ENCODE data around the gene ZNF813.
"Not testable (repeated sequence)": the region's sequence is repeated elsewhere in the genome, so short reads cannot be mapped to it uniquely, and the experiment has no call there.

The ZNF813 gene

DNA sequence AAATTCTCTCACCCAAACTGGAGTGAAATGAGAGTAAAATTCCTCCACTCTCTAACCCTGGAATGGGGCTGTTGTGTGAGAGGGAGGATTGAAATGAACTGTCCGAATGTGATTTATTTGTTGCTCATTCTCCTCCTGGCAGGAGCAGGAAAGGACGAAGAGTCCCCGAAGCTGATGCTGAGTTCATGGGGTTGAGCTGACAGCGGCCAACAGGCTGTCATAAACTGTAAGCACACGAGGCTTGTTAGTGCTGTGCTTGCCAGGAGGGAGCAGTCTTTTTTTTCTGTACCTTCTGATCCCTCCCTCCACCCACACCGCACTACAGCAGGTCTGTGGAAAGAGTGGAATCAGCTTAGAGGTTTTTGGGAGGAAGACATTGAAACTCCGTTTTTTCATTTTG, 37.4 kb downstream of the ZNF813 start:
- Mint-ChIP-seq H3K9me3 (ENCODE audit: low read depth) (peaks cover 8% of the 10 kb centered on the region), H3K27me3 (peaks cover 16% of the 10 kb centered on the region), H3K4me3 (no peak overlapping the region), H3K4me1 (ENCODE audit: low read depth) (no peaks in the 10 kb centered on the region), H3K27ac (no peak overlapping the region), H3K36me3 (peaks cover 2% of the 10 kb centered on the region)

DNA sequence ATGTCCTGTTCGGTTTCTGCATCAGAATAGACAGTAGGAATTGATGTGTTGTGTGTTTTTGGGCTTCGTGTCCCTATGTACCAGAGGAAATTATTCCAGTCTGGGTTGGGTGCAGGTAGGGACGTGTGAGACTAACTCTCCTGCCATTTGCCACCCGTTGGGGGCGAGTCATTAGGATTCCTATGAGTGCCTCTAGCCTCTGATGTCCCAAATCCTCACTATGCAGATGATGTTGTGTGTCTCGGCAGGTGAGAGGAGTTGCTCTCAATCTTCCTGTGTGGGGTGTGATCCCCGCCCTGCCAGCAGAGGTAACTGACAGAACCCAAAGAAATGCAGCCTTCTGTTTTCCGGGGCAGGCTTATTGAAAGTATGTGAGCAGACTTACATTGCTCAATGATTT, 39.2 kb downstream of the ZNF813 start:
- Mint-ChIP-seq H3K4me3 (no peak overlapping the region), H3K36me3 (peaks cover 2% of the 10 kb centered on the region), H3K27ac (no peak overlapping the region)

DNA sequence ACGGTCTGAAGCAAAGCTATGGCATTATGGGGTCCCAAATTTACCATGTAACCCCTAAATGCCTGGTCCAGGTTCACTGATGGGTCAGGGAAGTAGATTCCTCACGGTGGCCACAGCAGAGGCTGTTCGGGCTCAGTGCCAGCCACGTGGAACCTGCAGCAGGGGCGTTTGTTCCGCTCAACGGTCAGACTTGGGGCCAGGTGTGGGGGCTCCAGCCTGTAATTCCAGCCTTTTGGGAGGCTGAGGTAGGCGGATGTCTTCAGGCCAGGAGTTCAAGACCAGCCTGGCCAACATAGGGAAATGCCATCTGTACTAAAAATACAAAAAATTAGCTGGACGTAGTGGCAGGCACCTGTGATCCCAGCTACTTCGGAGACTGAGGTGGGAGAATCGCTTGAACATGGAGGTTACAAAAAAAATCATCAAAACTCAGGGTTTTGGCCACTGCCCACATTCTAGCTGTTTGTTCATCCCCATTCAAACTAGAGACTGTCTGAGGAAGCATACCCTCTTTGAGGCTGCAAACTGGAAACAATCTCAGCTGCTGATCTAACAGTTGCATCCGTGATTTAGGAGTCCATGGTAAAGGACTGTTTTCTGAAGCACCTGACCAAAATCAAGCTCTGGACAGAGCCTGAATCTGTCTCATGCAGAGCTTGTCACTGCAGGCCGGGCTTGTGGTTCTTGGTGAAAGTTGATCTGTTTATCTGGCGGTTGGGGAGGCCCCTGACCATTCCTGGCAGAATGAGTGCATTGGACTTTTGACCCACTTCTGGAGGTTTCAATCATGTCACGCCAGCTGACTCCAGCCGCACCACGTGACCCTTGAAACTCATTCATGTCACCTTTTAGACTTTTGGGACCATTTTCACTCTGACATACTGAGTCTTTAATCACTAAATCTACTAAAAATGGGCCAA, 40.2 kb downstream of the ZNF813 start:
- Mint-ChIP-seq H3K27ac (no peak overlapping the region), H3K4me3 (no peak overlapping the region), H3K27me3 (peaks cover 10% of the 10 kb centered on the region), H3K36me3 (no peaks in the 10 kb centered on the region), H3K4me1 (ENCODE audit: low read depth) (peaks cover 1% of the 10 kb centered on the region), H3K9me3 (ENCODE audit: low read depth) (no peaks in the 10 kb centered on the region)

More for the DNA sequence above, 39.2 kb downstream of the ZNF813 start:
- no peaks in the 10 kb centered on the region for H3K4me1 Mint-ChIP-seq (ENCODE audit: low read depth)
- peaks cover 4% of the 10 kb centered on the region for H3K9me3 Mint-ChIP-seq (ENCODE audit: low read depth)
- H3K27me3 Mint-ChIP-seq, result peaks cover 12% of the 10 kb centered on the region

- peaks cover 1% of the 10 kb centered on the region for H3K4me1 Mint-ChIP-seq (ENCODE audit: low read depth)
These were observed 41.9 kb downstream of the ZNF813 start for GRCh38 chr19:53509443-53509842.

GRCh38 chr19:53509845-53510244, 42.3 kb downstream of the ZNF813 start:
- Mint-ChIP-seq H3K9me3 (ENCODE audit: low read depth) (no peaks in the 10 kb centered on the region), H3K27ac (no peak overlapping the region), H3K4me3 (no peak overlapping the region), H3K4me1 (ENCODE audit: low read depth) (peaks cover 1% of the 10 kb centered on the region), H3K36me3 (no peaks in the 10 kb centered on the region), H3K27me3 (peaks cover 5% of the 10 kb centered on the region)

More at GRCh38 chr19:53509443-53509842, 41.9 kb downstream of the ZNF813 start:
- Mint-ChIP-seq H3K27ac (no peak overlapping the region), H3K27me3 (peaks cover 6% of the 10 kb centered on the region), H3K9me3 (ENCODE audit: low read depth) (no peaks in the 10 kb centered on the region), H3K4me3 (no peak overlapping the region), H3K36me3 (no peaks in the 10 kb centered on the region)

GRCh38 chr19:53511357-53511756, 43.8 kb downstream of the ZNF813 start:
- H3K36me3 Mint-ChIP-seq, result no peaks in the 10 kb centered on the region
- no peak overlapping the region for H3K4me3 Mint-ChIP-seq
- peaks cover 4% of the 10 kb centered on the region for H3K27me3 Mint-ChIP-seq
- H3K4me1 Mint-ChIP-seq (ENCODE audit: low read depth), result peaks cover 1% of the 10 kb centered on the region
- H3K9me3 Mint-ChIP-seq (ENCODE audit: low read depth), result no peaks in the 10 kb centered on the region
- no peak overlapping the region for H3K27ac Mint-ChIP-seq

DNA sequence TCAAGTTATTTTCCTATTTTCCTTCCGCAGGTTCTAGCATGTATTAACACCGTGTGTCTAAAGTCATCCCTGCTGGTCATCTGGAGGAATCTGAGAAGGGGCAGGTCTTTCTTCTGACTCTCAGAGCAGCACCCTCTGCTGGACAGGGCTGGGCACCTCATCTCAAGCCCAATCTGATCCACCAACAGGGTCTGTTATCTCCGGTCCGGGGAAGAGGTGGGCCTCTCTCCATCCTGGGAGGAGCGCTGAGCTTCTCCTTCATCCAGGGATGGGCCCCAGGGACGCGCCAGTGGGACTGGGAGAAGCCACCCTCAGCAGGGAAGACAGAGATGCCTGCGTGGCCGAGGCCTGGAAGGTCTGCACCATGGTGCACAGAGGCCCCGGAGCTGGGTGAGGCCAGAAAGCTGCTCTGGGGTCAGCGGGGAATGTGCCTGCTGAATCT, 44.4 kb downstream of the ZNF813 start:
- Mint-ChIP-seq H3K4me1 (ENCODE audit: low read depth) (peaks cover 1% of the 10 kb centered on the region), H3K4me3 (no peak overlapping the region), H3K36me3 (peaks cover 2% of the 10 kb centered on the region)

DNA sequence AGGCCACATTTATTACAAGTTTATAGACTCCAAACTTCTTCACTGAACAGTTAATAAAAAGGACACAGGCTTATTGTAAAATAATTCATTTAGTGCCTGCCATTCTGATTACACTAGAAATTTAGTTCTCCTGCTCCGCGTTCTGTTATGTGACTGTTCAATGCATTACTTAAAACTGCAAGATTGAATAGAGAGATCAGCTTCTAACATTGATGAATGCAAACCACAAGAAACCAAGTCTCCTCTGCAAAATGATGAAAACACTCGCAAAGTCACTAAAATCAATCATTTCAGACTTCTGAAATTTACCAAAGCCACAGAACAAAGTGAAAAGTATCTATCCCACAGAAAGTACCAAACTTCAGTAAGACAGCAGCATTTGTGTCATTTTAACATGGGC, 47.5 kb downstream of the ZNF813 start:
- H3K9me3 Mint-ChIP-seq (ENCODE audit: low read depth); H3K27ac Mint-ChIP-seq; H3K27me3 Mint-ChIP-seq; H3K4me1 Mint-ChIP-seq (ENCODE audit: low read depth); H3K4me3 Mint-ChIP-seq; H3K36me3 Mint-ChIP-seq: not testable (repeated sequence)

More for the DNA sequence above, 44.4 kb downstream of the ZNF813 start:
- Mint-ChIP-seq H3K9me3 (ENCODE audit: low read depth) (no peaks in the 10 kb centered on the region), H3K27ac (no peak overlapping the region), H3K27me3 (peaks cover 2% of the 10 kb centered on the region)

GRCh38 chr19:53517114-53517741, 49.7 kb downstream of the ZNF813 start:
- H3K27me3 Mint-ChIP-seq, result no peaks in the 10 kb centered on the region
- H3K4me3 Mint-ChIP-seq, result no peak overlapping the region
- H3K9me3 Mint-ChIP-seq (ENCODE audit: low read depth), result no peaks in the 10 kb centered on the region
- peaks cover 7% of the 10 kb centered on the region for H3K36me3 Mint-ChIP-seq
- H3K4me1 Mint-ChIP-seq (ENCODE audit: low read depth), result peaks cover 15% of the 10 kb centered on the region
- H3K27ac Mint-ChIP-seq, result no peak overlapping the region

DNA sequence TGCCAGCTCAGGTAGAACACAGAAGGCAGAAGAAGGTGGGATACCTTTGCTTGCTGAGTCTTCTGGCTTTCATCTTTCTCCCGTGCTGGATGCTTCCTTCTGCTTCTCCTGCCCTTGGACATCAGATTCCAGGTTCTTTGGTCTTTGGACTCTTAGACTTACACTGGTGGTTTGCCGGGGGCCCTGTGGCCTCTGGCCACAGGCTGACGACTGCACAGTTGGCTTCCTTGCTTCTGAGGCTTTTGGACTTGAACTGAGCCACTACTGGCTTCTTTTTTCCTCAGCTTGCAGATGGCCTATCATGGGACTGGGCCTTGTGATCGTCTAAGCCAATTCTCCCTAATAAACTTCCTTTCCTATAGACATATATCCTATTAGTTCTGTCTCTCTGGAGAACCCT, 50.6 kb downstream of the ZNF813 start:
- Mint-ChIP-seq H3K36me3 (peaks cover 11% of the 10 kb centered on the region), H3K4me1 (ENCODE audit: low read depth) (peaks cover 17% of the 10 kb centered on the region), H3K27ac (no peak overlapping the region), H3K9me3 (ENCODE audit: low read depth) (peaks cover 4% of the 10 kb centered on the region), H3K4me3 (no peak overlapping the region), H3K27me3 (no peaks in the 10 kb centered on the region)

DNA sequence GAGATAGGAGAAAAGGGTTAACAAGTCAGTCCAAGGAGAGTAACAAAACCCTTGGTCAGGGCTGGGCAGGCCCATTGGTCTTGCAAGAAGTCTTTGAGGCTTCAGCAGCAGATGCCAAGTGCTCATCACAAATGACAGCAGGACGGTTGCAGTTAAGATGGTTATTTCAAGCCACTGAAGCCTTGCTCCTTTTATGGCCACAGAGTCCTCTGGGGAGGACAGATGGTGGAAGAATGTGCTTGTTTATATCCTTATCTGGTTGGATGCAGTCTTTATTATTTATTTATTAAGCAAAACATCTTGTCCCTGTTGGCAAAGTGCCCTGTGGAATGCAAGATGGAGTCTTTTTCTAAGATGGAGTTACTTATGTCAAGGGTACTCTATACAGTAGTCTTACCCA, 51.2 kb downstream of the ZNF813 start:
- H3K27ac Mint-ChIP-seq, result no peak overlapping the region
- H3K4me1 Mint-ChIP-seq (ENCODE audit: low read depth), result peaks cover 17% of the 10 kb centered on the region
- H3K4me3 Mint-ChIP-seq, result no peak overlapping the region
- H3K36me3 Mint-ChIP-seq, result peaks cover 14% of the 10 kb centered on the region
- peaks cover 4% of the 10 kb centered on the region for H3K9me3 Mint-ChIP-seq (ENCODE audit: low read depth)
- H3K27me3 Mint-ChIP-seq, result no peaks in the 10 kb centered on the region

DNA sequence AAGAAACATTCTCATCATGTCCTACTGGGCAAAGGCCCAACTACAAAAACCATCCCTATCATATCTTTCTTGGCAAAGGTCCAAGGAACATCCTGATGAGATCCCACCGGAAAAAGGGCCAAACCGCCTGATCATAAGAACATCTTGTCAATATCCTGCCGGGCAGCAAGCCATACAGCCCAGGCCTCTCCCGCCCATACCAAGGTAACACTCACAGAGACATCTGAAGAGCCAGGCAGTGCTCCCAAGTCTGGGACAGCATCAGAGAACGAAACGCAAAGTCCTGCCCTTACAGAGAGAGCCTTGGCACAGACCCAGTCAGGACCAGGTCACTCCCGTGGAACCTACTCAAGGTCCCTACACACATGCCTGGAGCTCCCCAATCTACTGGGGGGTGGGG, 51.9 kb downstream of the ZNF813 start:
- H3K27me3 Mint-ChIP-seq, result no peaks in the 10 kb centered on the region
- H3K36me3 Mint-ChIP-seq, result peaks cover 16% of the 10 kb centered on the region
- H3K9me3 Mint-ChIP-seq (ENCODE audit: low read depth), result peaks cover 4% of the 10 kb centered on the region
- H3K4me3 Mint-ChIP-seq, result peak overlapping the region; percentile 42
- peaks cover 17% of the 10 kb centered on the region for H3K4me1 Mint-ChIP-seq (ENCODE audit: low read depth)
- no peak overlapping the region for H3K27ac Mint-ChIP-seq

DNA sequence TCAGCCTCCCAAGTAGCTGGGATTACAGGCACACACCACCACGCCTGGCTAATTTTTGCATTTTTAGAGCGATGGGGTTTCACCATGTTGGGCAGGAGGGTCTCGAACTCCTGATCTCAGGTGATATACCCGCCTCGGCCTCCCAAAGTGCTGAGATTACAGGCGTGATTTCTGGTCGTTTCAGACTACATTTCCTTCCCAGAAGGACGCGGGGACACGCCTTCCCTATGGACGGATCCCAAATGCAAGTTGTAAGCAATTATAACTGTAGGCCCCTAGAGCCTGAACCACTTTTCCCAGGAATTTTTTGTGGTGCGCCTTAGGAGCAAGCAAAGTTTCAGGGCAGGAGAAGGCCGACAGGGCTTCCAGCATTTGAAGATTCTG, 52.6 kb downstream of the ZNF813 start:
- H3K4me1 Mint-ChIP-seq (ENCODE audit: low read depth), result peaks cover 17% of the 10 kb centered on the region
- no peaks in the 10 kb centered on the region for H3K27me3 Mint-ChIP-seq
- H3K36me3 Mint-ChIP-seq, result peaks cover 16% of the 10 kb centered on the region
- peak overlapping the region; percentile 90 for H3K27ac Mint-ChIP-seq
- peaks cover 4% of the 10 kb centered on the region for H3K9me3 Mint-ChIP-seq (ENCODE audit: low read depth)
- H3K4me3 Mint-ChIP-seq, result peak overlapping the region; percentile 97

DNA sequence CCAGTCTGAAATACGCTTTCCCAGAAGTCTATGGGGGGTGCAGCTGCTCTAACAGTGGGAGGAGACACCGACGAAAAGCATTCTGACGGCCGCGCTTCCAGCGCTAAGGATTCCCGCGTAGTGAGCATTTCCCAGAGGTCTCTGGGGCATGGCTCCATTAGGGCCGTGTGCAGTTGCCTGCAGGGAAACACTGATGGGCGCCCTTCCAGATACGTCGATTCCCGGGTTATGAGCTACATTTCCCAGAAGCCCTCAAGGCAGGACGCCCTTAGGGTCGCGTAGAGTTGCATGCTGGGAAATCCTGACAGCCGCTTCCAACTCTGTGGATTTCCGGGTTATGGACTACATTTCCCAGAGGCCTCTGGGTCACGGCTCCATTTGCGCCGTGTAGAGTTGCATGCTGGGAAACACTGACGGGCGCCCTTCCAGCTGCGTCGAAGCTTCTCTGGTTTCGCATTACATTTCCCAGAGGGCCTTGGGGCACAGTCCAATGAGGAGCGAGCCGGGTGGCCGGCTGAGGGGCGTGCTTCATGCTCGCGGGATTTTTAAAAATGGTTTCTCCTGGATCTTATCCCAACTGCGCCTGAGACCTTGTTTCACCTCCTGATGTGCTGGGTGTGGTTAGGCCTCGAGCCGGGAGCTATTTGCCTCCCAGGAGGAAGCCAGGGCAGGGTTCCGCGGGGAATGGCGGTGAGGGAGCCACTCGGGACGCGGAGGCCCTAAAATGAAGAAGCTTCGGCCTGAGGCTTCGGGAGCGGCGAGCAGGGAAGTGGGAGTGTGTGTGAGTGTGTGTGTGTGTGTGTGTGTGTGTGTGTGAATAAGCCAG, 53.2 kb downstream of the ZNF813 start:
- H3K4me1 Mint-ChIP-seq (ENCODE audit: low read depth), result peaks cover 17% of the 10 kb centered on the region
- peaks cover 23% of the 10 kb centered on the region for H3K36me3 Mint-ChIP-seq
- H3K9me3 Mint-ChIP-seq (ENCODE audit: low read depth), result peaks cover 4% of the 10 kb centered on the region
- peak overlapping the region; percentile 97 for H3K4me3 Mint-ChIP-seq
- no peaks in the 10 kb centered on the region for H3K27me3 Mint-ChIP-seq
- H3K27ac Mint-ChIP-seq, result peak overlapping the region; percentile 90
